Measurements from ENCODE around the gene PTPN21. TPM values are rescaled to one million over a fixed set of nuclear protein-coding genes. Genes with fewer than 3 reads are reported as not detected.

Gene PTPN21
- total RNA-seq, 1 donor from 2014 or later, result 10.1 TPM

DNA sequence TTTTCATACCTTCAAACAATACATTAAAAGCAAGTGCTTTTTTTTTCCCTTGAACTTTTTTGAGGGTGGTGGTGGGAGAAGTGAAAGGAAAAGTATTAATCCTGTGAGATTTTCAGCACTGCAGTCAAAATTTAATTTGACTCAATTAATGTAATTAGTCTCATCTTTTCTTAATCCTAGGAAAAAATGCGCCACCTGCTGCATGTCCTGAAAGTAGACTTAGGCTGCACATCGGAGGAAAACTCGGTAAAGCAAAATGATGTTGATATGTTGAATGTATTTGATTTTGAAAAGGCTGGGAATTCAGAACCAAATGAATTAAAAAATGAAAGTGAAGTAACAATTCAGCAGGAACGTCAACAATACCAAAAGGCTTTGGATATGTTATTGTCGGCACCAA, 117.1 kb downstream of the PTPN21 start:
- Histone ChIP-seq H3K4me2 (no peak overlapping the region), H3K79me2 (ENCODE audit: low read depth) (no peaks in the 10 kb centered on the region), H3K27me3 (no peaks in the 10 kb centered on the region), H3K9me3 (ENCODE audit: low read depth) (no peaks in the 10 kb centered on the region), H4K20me1 (ENCODE audit: low read depth) (no peaks in the 10 kb centered on the region), H2AFZ (replicated peaks) (no peak overlapping the region), H3K9ac (no peak overlapping the region), H3K27ac (no peak overlapping the region), H3K4me3 (no peak overlapping the region), H3K4me1 (no peaks in the 10 kb centered on the region), H3F3A (ENCODE audit: low read depth) (no peaks in the 10 kb centered on the region), H3K36me3 (no peaks in the 10 kb centered on the region)
- H3K27me3 Mint-ChIP-seq (ENCODE audit: insufficient read depth, low read depth), result peaks cover 3% of the 10 kb centered on the region
- H3K36me3 Mint-ChIP-seq, result peaks cover 49% of the 10 kb centered on the region
- peak; percentile 7 for DNase-seq (ENCODE audit: low spot score)
- no peaks in the 10 kb centered on the region for H3K4me1 Mint-ChIP-seq
- H3K4me3 Mint-ChIP-seq, result no peak overlapping the region
- no peak overlapping the region for H3K27ac Mint-ChIP-seq
- H3K9me3 Mint-ChIP-seq, result peaks cover 7% of the 10 kb centered on the region
- TF ChIP-seq, protein P1, sequence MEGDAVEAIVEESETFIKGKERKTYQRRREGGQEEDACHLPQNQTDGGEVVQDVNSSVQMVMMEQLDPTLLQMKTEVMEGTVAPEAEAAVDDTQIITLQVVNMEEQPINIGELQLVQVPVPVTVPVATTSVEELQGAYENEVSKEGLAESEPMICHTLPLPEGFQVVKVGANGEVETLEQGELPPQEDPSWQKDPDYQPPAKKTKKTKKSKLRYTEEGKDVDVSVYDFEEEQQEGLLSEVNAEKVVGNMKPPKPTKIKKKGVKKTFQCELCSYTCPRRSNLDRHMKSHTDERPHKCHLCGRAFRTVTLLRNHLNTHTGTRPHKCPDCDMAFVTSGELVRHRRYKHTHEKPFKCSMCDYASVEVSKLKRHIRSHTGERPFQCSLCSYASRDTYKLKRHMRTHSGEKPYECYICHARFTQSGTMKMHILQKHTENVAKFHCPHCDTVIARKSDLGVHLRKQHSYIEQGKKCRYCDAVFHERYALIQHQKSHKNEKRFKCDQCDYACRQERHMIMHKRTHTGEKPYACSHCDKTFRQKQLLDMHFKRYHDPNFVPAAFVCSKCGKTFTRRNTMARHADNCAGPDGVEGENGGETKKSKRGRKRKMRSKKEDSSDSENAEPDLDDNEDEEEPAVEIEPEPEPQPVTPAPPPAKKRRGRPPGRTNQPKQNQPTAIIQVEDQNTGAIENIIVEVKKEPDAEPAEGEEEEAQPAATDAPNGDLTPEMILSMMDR (IDR thresholded peaks at IDR 0.05), result peak; percentile 36
- TF ChIP-seq EZH2phosphoT487 (IDR thresholded peaks at IDR 0.05), result no peak

DNA sequence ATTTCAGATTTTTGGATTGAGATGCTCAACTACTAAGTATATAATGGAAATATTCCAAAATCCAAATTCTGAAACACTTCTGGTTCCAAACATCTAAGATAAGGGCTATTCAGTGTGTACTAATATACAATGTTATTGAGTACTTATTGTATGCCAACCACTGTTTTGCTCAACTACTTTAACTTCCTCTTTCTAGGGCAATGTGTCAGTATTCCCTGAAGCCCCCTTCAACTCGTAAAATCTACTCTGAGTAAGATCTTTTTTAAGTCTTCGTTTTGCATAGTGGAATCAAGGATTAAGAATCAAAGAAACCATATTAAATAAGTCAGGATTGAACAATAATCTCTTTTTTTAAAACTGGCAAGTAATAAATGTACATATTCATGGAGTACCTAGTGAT, 123.8 kb downstream of the PTPN21 start:
- Histone ChIP-seq H3K79me2 (ENCODE audit: low read depth) (no peaks in the 10 kb centered on the region), H3K4me2 (no peak overlapping the region), H3K9me3 (ENCODE audit: low read depth) (no peaks in the 10 kb centered on the region), H3K36me3 (no peaks in the 10 kb centered on the region), H4K20me1 (ENCODE audit: low read depth) (no peaks in the 10 kb centered on the region), H3K27me3 (no peaks in the 10 kb centered on the region), H3K9ac (no peak overlapping the region), H3K4me1 (peaks cover 6% of the 10 kb centered on the region), H2AFZ (replicated peaks) (no peak overlapping the region), H3K4me3 (no peak overlapping the region), H3K27ac (no peak overlapping the region), H3F3A (ENCODE audit: low read depth) (peaks cover 4% of the 10 kb centered on the region)
- H3K4me3 Mint-ChIP-seq, result no peak overlapping the region
- H3K27me3 Mint-ChIP-seq (ENCODE audit: insufficient read depth, low read depth), result peaks cover 3% of the 10 kb centered on the region
- TF ChIP-seq EZH2phosphoT487 (IDR thresholded peaks at IDR 0.05) (no peak), EZH2 (IDR thresholded peaks at IDR 0.05) (no peak)
- TF ChIP-seq, protein P1 (IDR thresholded peaks at IDR 0.05), result no peak
- peaks cover 2% of the 10 kb centered on the region for H3K4me1 Mint-ChIP-seq
- H3K36me3 Mint-ChIP-seq, result peaks cover 19% of the 10 kb centered on the region
- no peak overlapping the region for H3K27ac Mint-ChIP-seq
- no peaks in the 10 kb centered on the region for H3K9me3 Mint-ChIP-seq
- no peak for DNase-seq (ENCODE audit: low spot score)

DNA sequence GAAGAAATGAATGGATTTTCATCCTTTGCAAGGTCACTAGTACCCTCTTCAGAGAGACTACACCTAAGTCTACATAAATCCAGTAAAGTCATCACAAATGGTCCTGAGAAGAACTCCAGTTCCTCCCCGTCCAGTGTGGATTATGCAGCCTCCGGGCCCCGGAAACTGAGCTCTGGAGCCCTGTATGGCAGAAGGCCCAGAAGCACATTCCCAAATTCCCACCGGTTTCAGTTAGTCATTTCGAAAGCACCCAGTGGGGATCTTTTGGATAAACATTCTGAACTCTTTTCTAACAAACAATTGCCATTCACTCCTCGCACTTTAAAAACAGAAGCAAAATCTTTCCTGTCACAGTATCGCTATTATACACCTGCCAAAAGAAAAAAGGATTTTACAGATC, 128.5 kb downstream of the PTPN21 start:
- Histone ChIP-seq H3K4me2 (no peak overlapping the region), H2AFZ (replicated peaks) (no peak overlapping the region), H4K20me1 (ENCODE audit: low read depth) (no peaks in the 10 kb centered on the region), H3K9ac (no peak overlapping the region), H3K9me3 (ENCODE audit: low read depth) (no peaks in the 10 kb centered on the region), H3K27me3 (no peaks in the 10 kb centered on the region), H3K4me1 (peaks cover 6% of the 10 kb centered on the region), H3F3A (ENCODE audit: low read depth) (peaks cover 4% of the 10 kb centered on the region), H3K36me3 (no peaks in the 10 kb centered on the region), H3K79me2 (ENCODE audit: low read depth) (no peaks in the 10 kb centered on the region), H3K4me3 (no peak overlapping the region), H3K27ac (peak overlapping the region; percentile 38)
- DNase-seq (ENCODE audit: low spot score), result peak; percentile 7
- Mint-ChIP-seq H3K9me3 (no peaks in the 10 kb centered on the region), H3K27ac (peak overlapping the region; percentile 24), H3K4me3 (no peak overlapping the region), H3K4me1 (peaks cover 4% of the 10 kb centered on the region), H3K36me3 (peaks cover 9% of the 10 kb centered on the region), H3K27me3 (ENCODE audit: insufficient read depth, low read depth) (no peaks in the 10 kb centered on the region)
- TF ChIP-seq, protein P1 (IDR thresholded peaks at IDR 0.05), result no peak
- TF ChIP-seq EZH2 (IDR thresholded peaks at IDR 0.05), result no peak
- TF ChIP-seq EZH2phosphoT487 (IDR thresholded peaks at IDR 0.05), result no peak

Measured in neural progenitor cell (in vitro differentiated cells).